IMR-90 (cell line): ENCODE data around the gene C22orf31. TPM values are rescaled to one million over a fixed set of nuclear protein-coding genes. Genes with fewer than 3 reads are reported as not detected.

Source experiments
- ATAC-seq: fragments of 200-7000 bp; cut with Tn5 transposase; 2 replicates; pipeline ENCODE4 v1.9.1; 2020; ENCODE audit warnings: low read depth, mild to moderate bottlenecking, moderate library complexity
- BruUV-seq: library from RNA; stranded (reverse); fragments of 400-500 nt; replicated peaks from 2 replicates; lab custom pipeline; 2021; lab: Mats Ljungman, UMichigan
- CTCF ChIA-PET: fragments of 300-600 bp; formaldehyde crosslinking; extraction: SDS; loops from one replicate; lab custom pipeline; 2021; ENCODE audit warnings: antibody characterized with exemption; lab: Yijun Ruan, JAX
- POLR2A ChIA-PET: fragments of 300-600 bp; sonication (Branson Sonifier 250); formaldehyde crosslinking; loops from one replicate; lab custom pipeline; 2022; ENCODE audit warnings: antibody characterized with exemption; ENCODE audit not compliant: unreplicated experiment; lab: Charles Lee
- DNase-seq: peaks from one replicate; pipeline ENCODE4 v3.0.0; 2013
- H2AFZ ChIP-seq: replicated peaks from 2 replicates; pipeline ENCODE3; 2013; ENCODE audit warnings: low read length, mild to moderate bottlenecking; ENCODE audit not compliant: poor library complexity
- H2AK5ac ChIP-seq: 2 replicates; pipeline ENCODE4 v1.6.1; 2013; ENCODE audit warnings: low read depth, low read length, inconsistent platforms
- H2AK9ac ChIP-seq: replicated peaks from 2 replicates; pipeline ENCODE3; 2013; ENCODE audit warnings: mild to moderate bottlenecking, low read depth, low read length, moderate library complexity; ENCODE audit not compliant: poor library complexity
- H2BK120ac ChIP-seq: 2 replicates; pipeline ENCODE4 v1.6.1; 2013; ENCODE audit warnings: low read depth, low read length, inconsistent platforms
- H2BK15ac ChIP-seq: 3 replicates; pipeline ENCODE4 v1.6.1; 2013; ENCODE audit warnings: low read depth, low read length, inconsistent platforms
- H2BK20ac ChIP-seq: 2 replicates; pipeline ENCODE4 v1.6.1; 2013; ENCODE audit warnings: low read depth, mild to moderate bottlenecking, inconsistent platforms, low read length, moderate library complexity
- H2BK5ac ChIP-seq: 2 replicates; pipeline ENCODE4 v1.6.1; 2013; ENCODE audit warnings: mild to moderate bottlenecking, low read depth, low read length, inconsistent platforms; ENCODE audit not compliant: poor library complexity, severe bottlenecking
- H3K14ac ChIP-seq: replicated peaks from 2 replicates; pipeline ENCODE4 v1.6.1; 2013; ENCODE audit warnings: low read depth, low read length, inconsistent platforms
- H3K18ac ChIP-seq: 2 replicates; pipeline ENCODE4 v1.6.1; 2013; ENCODE audit warnings: low read depth, low read length, control low read depth
- H3K23ac ChIP-seq: 2 replicates; pipeline ENCODE4 v1.6.1; 2013; ENCODE audit warnings: low read depth, low read length, inconsistent platforms
- H3K27ac ChIP-seq: 2 replicates; pipeline ENCODE4 v1.5.1; 2013; ENCODE audit warnings: mild to moderate bottlenecking, control low read depth, low read length; ENCODE audit not compliant: insufficient read depth
- H3K27me3 ChIP-seq: 2 replicates; pipeline ENCODE4 v1.6.1; 2013; ENCODE audit warnings: low read length; ENCODE audit not compliant: control insufficient read depth, insufficient read depth
- H3K36me3 ChIP-seq: 2 replicates; pipeline ENCODE4 v1.6.1; 2013; ENCODE audit warnings: low read length, mixed read lengths; ENCODE audit not compliant: control insufficient read depth, insufficient read depth
- H3K4ac ChIP-seq: 2 replicates; pipeline ENCODE4 v1.6.1; 2013; ENCODE audit warnings: low read depth, low read length, inconsistent platforms
- H3K4me1 ChIP-seq: 2 replicates; pipeline ENCODE4 v1.6.1; 2013; ENCODE audit warnings: low read length, mixed read lengths; ENCODE audit not compliant: control insufficient read depth, insufficient read depth
- H3K4me2 ChIP-seq: 2 replicates; pipeline ENCODE4 v1.6.1; 2013; ENCODE audit warnings: low read depth, mild to moderate bottlenecking, control low read depth, low read length, moderate library complexity
- H3K4me3 ChIP-seq: 2 replicates; pipeline ENCODE4 v1.5.1; 2013; ENCODE audit warnings: low read depth, mild to moderate bottlenecking, control low read depth, low read length, moderate library complexity; ENCODE audit not compliant: insufficient read depth
- H3K56ac ChIP-seq: 2 replicates; pipeline ENCODE4 v1.6.1; 2013; ENCODE audit warnings: low read length, inconsistent platforms; ENCODE audit not compliant: insufficient read depth; ENCODE audit errors: extremely low read depth
- H3K79me1 ChIP-seq, 2 experiments: 2 replicates each; pipeline ENCODE4 v1.6.1; 2013; ENCODE audit warnings: low read length in 2 of 2, inconsistent platforms in 1 of 2, low read depth in 1 of 2
- H3K9ac ChIP-seq: 2 replicates; pipeline ENCODE4 v1.6.1; 2013; ENCODE audit warnings: low read depth, low read length, control low read depth
- H3K9me1 ChIP-seq: 2 replicates; pipeline ENCODE4 v1.6.1; 2013; ENCODE audit warnings: low read length, inconsistent platforms; ENCODE audit not compliant: insufficient read depth
- H3K9me3 ChIP-seq: 2 replicates; pipeline ENCODE4 v1.6.1; 2013; ENCODE audit warnings: low read length; ENCODE audit not compliant: control insufficient read depth, insufficient read depth
- H4K20me1 ChIP-seq: 2 replicates; pipeline ENCODE4 v1.6.1; 2013; ENCODE audit warnings: low read length, inconsistent platforms; ENCODE audit not compliant: insufficient read depth
- H4K5ac ChIP-seq: 2 replicates; pipeline ENCODE4 v1.6.1; 2013; ENCODE audit warnings: mild to moderate bottlenecking, low read depth, low read length, control low read depth
- H4K8ac ChIP-seq, 2 experiments: 2 replicates each; pipeline ENCODE4 v1.6.1; 2013; ENCODE audit warnings: low read depth in 2 of 2, low read length in 2 of 2, control low read depth in 1 of 2, inconsistent platforms in 1 of 2
- H4K91ac ChIP-seq: 2 replicates; pipeline ENCODE4 v1.6.1; 2013; ENCODE audit warnings: low read depth, low read length, inconsistent platforms; ENCODE audit not compliant: insufficient read depth
- BHLHE40 ChIP-seq: fragments of 150-350 bp; IDR thresholded peaks from 2 replicates; pipeline ENCODE4 v1.6.1; 2016; ENCODE audit warnings: mild to moderate bottlenecking, low read depth, low read length
- CEBPB ChIP-seq: IDR thresholded peaks from 2 replicates; pipeline ENCODE4 v1.6.1; 2012; ENCODE audit warnings: low read depth, low read length, improper control_type of control experiment
- CHD1 ChIP-seq: IDR thresholded peaks from 2 replicates; pipeline ENCODE4 v1.6.1; 2012; ENCODE audit warnings: low read depth, low read length, improper control_type of control experiment
- FOS ChIP-seq: fragments of 150-350 bp; IDR thresholded peaks from 2 replicates; pipeline ENCODE4 v1.6.1; 2016; ENCODE audit warnings: low read depth, low read length
- MAFK ChIP-seq: IDR thresholded peaks from 2 replicates; pipeline ENCODE4 v1.6.1; 2012; ENCODE audit warnings: low read depth, low read length, improper control_type of control experiment
- MAZ ChIP-seq: IDR thresholded peaks from 2 replicates; pipeline ENCODE4 v1.6.1; 2012; ENCODE audit warnings: low read depth, mild to moderate bottlenecking, low read length, improper control_type of control experiment, moderate library complexity, borderline replicate concordance
- MXI1 ChIP-seq: IDR thresholded peaks from 2 replicates; pipeline ENCODE4 v1.6.1; 2012; ENCODE audit warnings: low read depth, mild to moderate bottlenecking, low read length, moderate library complexity, borderline replicate concordance
- NFE2L2 ChIP-seq: fragments of 150-350 bp; IDR thresholded peaks from 2 replicates; pipeline ENCODE4 v1.6.1; 2016; ENCODE audit warnings: low read depth, mild to moderate bottlenecking, low read length
- POLR2A ChIP-seq: IDR thresholded peaks from 2 replicates; pipeline ENCODE4 v1.6.1; 2012; ENCODE audit warnings: mild to moderate bottlenecking, low read depth, low read length
- RAD21 ChIP-seq: IDR thresholded peaks from 2 replicates; pipeline ENCODE4 v1.6.1; 2012; ENCODE audit warnings: low read length, improper control_type of control experiment
- RCOR1 ChIP-seq: IDR thresholded peaks from 2 replicates; pipeline ENCODE4 v1.6.1; 2012; ENCODE audit warnings: mild to moderate bottlenecking, low read length, improper control_type of control experiment; ENCODE audit not compliant: insufficient replicate concordance
- RFX5 ChIP-seq: IDR thresholded peaks from 2 replicates; pipeline ENCODE4 v1.8.0; 2012; ENCODE audit warnings: low read depth, mild to moderate bottlenecking, low read length, moderate library complexity
- USF2 ChIP-seq: fragments of 150-350 bp; IDR thresholded peaks from 2 replicates; pipeline ENCODE4 v1.6.1; 2017; ENCODE audit warnings: mild to moderate bottlenecking, antibody characterized with exemption, low read length, low read depth
- WGBS, 2 experiments: methylation state at CpG; one replicate each; pipeline versions ENCODE4 v1.1.5 to v1.1.7; 2013; ENCODE audit warnings: missing lambda C conversion rate in 2 of 2; ENCODE audit not compliant: insufficient read length in 1 of 2; ENCODE audit errors: extremely low coverage in 2 of 2; 5-methylcytosine and 5-hydroxymethylcytosine counted together
- dilution Hi-C: fragments of 300-500 bp; cut with HindIII; formaldehyde crosslinking; loops from one replicate; pipeline ENCODE4 v1.14.3; 2018; ENCODE audit warnings: low sequenced_read_pairs; ENCODE audit not compliant: unreplicated experiment
- in situ Hi-C: fragments of 300-500 bp; cut with MboI; formaldehyde crosslinking; loops from 3 replicates; pipeline ENCODE4 v1.14.3; 2019; ENCODE audit warnings: low sequenced_read_pairs, inconsistent platforms, mixed read lengths
- intact Hi-C: fragments of 100-400 bp; cut with micrococcal nuclease; formaldehyde crosslinking; loops from 2 replicates; pipeline ENCODE4 v1.10.0; 2022
- polyA plus RNA-seq, 3 experiments: library from polyadenylated mRNA; depleted of rRNA; stranded (reverse); fragments of >200 nt; gene quantifications; 2 replicates each; pipeline ENCODE4 v1.2.3, GENCODE V29; 2012; ENCODE audit warnings: low replicate concordance in 1 of 3
- total RNA-seq: library from RNA; depleted of rRNA; stranded (reverse); fragments of >200 nt; gene quantifications from 2 replicates; pipeline ENCODE4 v1.2.3, GENCODE V29; 2012
- TF ChIP-seq, protein P1 (sequence below): fragments of 150-350 bp; IDR thresholded peaks from 2 replicates; pipeline ENCODE4 v1.6.1; 2016; ENCODE audit warnings: low read depth, mild to moderate bottlenecking, low read length, moderate library complexity, borderline replicate concordance
- TF ChIP-seq, protein P2 (sequence below): conservative IDR thresholded peaks from 2 replicates; pipeline ENCODE4 v1.5.1; 2012; ENCODE audit warnings: mild to moderate bottlenecking, low read depth, low read length, improper control_type of control experiment

C22orf31 gene
- total and polyA plus RNA-seq, 2 of the 4 experiments (the other 2 are of a cell fraction) = not detected

GRCh38 chr22:29062286-29062821 is 723 bp upstream of the C22orf31 start:
- Histone ChIP-seq H3K36me3 (no peaks in the 10 kb centered on the region), H2AK9ac (peak overlapping the region; percentile 10), H3K4ac (no peak overlapping the region), H3K18ac (no peak overlapping the region), H2AK5ac (no peak overlapping the region), H2BK5ac (no peak overlapping the region), H2AFZ (no peak overlapping the region), H3K9me3 (no peaks in the 10 kb centered on the region), H4K20me1 (no peaks in the 10 kb centered on the region), H2BK15ac (no peak overlapping the region), H2BK20ac (no peak overlapping the region), H3K23ac (no peak overlapping the region), H2BK120ac (no peak overlapping the region), H4K91ac (no peak overlapping the region), H4K5ac (no peak overlapping the region), H3K9ac (no peak overlapping the region), H3K79me1 (no peaks in the 10 kb centered on the region), H3K27me3 (peaks cover 17% of the 10 kb centered on the region), H3K14ac (no peak overlapping the region), H3K56ac (no peak overlapping the region), H3K4me2 (no peak overlapping the region), H3K4me1 (no peaks in the 10 kb centered on the region), H3K9me1 (no peaks in the 10 kb centered on the region), H3K27ac (no peak overlapping the region), H3K4me3 (no peak overlapping the region), H4K8ac (no peak overlapping the region)
- intact Hi-C loops = no loop called here
- DNase-seq = no peak
- ChIA-PET POLR2A (no interaction called here), CTCF (no interaction called here)
- no TSS peak for BruUV-seq
- TF ChIP-seq FOS = no peak
- TF ChIP-seq CHD1 = no peak
- TF ChIP-seq CEBPB = no peak
- TF ChIP-seq USF2 = no peak
- no peak for TF ChIP-seq BHLHE40
- no peak for TF ChIP-seq MAFK
- no peak for TF ChIP-seq RCOR1
- TF ChIP-seq, protein P1, sequence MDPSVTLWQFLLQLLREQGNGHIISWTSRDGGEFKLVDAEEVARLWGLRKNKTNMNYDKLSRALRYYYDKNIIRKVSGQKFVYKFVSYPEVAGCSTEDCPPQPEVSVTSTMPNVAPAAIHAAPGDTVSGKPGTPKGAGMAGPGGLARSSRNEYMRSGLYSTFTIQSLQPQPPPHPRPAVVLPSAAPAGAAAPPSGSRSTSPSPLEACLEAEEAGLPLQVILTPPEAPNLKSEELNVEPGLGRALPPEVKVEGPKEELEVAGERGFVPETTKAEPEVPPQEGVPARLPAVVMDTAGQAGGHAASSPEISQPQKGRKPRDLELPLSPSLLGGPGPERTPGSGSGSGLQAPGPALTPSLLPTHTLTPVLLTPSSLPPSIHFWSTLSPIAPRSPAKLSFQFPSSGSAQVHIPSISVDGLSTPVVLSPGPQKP = no peak
- TF ChIP-seq RAD21 = no peak
- no peak for TF ChIP-seq NFE2L2
- TF ChIP-seq MAZ = no peak
- TF ChIP-seq, protein P2, sequence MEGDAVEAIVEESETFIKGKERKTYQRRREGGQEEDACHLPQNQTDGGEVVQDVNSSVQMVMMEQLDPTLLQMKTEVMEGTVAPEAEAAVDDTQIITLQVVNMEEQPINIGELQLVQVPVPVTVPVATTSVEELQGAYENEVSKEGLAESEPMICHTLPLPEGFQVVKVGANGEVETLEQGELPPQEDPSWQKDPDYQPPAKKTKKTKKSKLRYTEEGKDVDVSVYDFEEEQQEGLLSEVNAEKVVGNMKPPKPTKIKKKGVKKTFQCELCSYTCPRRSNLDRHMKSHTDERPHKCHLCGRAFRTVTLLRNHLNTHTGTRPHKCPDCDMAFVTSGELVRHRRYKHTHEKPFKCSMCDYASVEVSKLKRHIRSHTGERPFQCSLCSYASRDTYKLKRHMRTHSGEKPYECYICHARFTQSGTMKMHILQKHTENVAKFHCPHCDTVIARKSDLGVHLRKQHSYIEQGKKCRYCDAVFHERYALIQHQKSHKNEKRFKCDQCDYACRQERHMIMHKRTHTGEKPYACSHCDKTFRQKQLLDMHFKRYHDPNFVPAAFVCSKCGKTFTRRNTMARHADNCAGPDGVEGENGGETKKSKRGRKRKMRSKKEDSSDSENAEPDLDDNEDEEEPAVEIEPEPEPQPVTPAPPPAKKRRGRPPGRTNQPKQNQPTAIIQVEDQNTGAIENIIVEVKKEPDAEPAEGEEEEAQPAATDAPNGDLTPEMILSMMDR = no peak
- TF ChIP-seq POLR2A = no peak
- no peak for TF ChIP-seq MXI1
- TF ChIP-seq RFX5 = no peak
- ATAC-seq = no peak
- in situ Hi-C loops = no loop called here
- WGBS, 2 experiments = 52% methylated on average over 3 of the region's 8 CpGs; no CpG with 5 or more reads in 1 of the 2 experiments
- dilution Hi-C loops = no loop called here
